GM12872 (cell line): ENCODE data around the gene PPP1R3A.

Experiments
- TF ChIP-seq, protein P1 (sequence below): IDR thresholded peaks from 3 replicates; pipeline ENCODE4 v1.5.1; 2011; ENCODE audit warnings: low read depth, mild to moderate bottlenecking, low read length, moderate library complexity; ENCODE audit not compliant: insufficient read depth

The PPP1R3A gene

DNA sequence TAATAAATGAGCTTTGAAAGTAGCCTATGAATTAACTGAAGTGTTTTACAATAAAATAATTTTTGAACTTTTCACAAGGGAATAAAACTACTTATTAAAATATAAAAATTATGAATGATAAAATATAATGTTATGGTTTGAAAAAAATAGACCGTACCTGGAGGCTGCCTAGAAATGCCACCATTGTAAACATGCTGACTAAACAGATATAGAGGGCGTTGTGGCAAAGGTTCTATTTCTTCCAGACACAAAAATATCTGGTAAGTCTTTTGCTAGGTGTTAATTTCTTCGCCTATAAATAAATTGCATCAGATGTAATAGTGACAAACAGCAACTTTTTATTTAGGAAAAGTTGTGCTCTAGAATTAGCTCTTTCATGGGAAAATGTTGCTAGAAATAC, 11.2 kb downstream of the PPP1R3A start:
- TF ChIP-seq, protein P1, sequence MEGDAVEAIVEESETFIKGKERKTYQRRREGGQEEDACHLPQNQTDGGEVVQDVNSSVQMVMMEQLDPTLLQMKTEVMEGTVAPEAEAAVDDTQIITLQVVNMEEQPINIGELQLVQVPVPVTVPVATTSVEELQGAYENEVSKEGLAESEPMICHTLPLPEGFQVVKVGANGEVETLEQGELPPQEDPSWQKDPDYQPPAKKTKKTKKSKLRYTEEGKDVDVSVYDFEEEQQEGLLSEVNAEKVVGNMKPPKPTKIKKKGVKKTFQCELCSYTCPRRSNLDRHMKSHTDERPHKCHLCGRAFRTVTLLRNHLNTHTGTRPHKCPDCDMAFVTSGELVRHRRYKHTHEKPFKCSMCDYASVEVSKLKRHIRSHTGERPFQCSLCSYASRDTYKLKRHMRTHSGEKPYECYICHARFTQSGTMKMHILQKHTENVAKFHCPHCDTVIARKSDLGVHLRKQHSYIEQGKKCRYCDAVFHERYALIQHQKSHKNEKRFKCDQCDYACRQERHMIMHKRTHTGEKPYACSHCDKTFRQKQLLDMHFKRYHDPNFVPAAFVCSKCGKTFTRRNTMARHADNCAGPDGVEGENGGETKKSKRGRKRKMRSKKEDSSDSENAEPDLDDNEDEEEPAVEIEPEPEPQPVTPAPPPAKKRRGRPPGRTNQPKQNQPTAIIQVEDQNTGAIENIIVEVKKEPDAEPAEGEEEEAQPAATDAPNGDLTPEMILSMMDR: no peak

DNA sequence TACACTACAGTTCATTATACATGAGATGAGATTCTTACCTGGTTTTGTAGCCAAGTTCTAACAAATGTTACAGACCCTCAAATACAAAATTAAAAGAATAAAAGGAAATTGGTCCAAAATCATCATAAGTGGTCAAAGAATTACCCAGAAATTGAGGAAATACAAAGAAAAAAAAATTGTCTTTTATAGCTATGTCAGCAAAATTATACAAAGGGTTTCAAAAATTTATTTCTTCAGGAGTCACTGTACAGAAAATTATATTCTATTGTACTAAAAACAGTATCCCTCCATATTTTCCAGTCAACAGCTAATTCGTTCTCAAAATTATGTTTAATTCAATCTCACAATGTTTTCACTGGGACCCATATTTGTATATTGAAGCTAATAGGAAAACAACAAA, 14.3 kb downstream of the PPP1R3A start:
- TF ChIP-seq, protein P1: no peak

DNA sequence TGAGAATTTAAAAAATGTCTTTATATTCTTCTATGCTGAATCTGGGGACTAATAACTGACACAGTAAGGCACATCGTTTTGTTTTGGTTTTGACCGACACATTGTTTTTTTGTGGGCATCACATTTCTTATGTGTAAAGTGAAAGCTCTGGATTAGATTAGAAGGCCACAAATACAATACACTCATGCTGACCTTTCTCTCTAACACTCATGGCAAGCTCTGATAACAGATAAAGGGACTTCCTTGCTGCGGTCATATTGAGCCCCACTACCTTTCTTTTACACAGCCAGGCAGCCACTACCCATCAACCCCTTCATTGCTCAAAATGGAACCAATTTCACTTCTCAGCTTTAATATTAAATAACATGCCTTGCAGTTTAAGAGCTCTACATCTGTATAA, 26.0 kb downstream of the PPP1R3A start:
- TF ChIP-seq, protein P1: no peak

DNA sequence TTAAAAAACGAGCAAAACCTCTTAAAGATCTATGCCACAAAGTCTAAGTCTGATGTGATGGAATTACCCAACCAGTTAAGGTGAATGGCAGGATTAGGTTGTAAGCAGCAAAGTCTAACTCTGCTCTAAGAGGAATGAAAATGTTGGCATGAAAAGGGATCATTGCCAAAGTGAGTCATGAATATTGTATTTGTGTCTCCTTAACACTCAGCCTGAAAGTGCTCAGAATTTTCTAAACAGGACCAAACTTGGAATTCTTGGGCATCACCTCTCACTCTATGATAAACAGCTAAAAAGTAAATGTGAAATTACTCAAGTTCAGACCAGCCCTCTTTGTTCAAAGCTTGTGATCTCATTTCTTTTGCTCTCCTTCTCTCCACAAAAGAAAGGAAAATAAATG, 27.0 kb downstream of the PPP1R3A start:
- TF ChIP-seq, protein P1: no peak

DNA sequence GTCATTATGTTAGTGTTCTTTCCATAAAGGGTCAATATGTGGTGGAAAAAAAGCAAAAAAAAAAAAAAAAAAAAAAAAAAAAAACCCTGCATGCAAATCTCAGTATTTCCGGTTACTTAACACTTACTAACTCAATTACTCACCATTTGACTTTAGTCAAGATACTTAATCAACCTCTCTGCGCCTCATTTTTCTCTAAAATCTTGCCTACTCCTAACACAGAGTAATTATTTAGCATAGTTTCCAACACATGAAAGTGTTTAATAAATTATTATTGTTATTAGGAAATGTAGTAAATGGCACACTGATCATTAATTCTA, 27.8 kb downstream of the PPP1R3A start:
- TF ChIP-seq, protein P1: no peak

DNA sequence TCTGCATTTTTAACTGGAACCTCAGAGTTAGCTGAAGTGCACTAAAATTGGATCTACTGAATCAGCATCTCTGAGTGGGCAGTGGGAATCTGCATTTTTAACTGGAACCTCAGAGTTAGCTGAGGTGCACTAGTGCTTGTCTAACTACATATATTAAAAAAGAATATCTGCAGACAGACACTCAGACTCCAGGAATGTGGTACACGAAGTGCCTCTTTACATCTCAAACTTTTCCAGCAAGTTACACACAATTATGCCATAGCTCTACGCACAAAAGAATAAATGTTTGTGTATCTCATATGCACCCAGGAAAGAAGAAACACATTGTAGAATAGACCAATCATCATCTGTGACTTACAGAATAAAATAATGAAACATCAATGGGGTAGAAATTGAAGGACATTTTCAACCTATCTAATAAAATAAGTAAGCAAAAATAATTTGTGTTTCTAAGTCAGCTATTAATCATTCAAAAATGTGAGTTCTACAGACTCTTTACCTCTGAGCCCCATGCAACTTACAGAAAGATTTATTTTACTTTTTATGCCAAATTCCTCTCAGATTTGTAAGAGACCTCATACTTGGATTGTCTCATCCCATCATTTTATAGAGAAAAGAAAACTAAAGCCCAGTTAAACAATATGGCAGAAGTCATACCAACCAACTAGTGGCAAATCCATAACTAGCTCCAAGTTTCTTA, 28.3 kb downstream of the PPP1R3A start:
- TF ChIP-seq, protein P1: no peak

DNA sequence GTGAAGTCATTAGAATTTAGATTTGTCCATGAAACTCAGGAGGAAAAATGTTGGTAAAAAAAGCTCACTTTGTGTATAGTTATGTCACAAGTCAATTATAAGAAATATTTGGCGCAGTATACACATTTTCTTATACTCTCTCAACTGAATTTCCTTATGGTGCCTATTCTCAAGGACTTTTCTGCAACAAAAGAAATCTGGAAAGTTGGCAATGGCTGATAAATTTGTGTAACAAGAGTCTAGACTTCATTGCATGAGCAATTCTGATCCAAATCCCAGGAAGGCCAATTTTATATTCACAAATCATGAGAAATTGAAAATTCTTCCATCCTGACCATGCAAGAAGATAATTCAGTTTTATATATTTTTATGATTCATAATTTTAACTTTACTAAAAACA, 35.7 kb downstream of the PPP1R3A start:
- TF ChIP-seq, protein P1: no peak
